Hepatocyte (in vitro differentiated cells): ENCODE measurements around the gene INTS6.

Experiments
- EZH2phosphoT487 ChIP-seq: fragments of 200-600 bp; sonication (generic); IDR thresholded peaks from one replicate; pipeline ENCODE4 v1.6.1; 2018; ENCODE audit warnings: antibody characterized with exemption, mild to moderate bottlenecking, low read depth, moderate library complexity; ENCODE audit not compliant: unreplicated experiment, severe bottlenecking
- TF ChIP-seq, protein P1 (sequence below): fragments of 200-600 bp; sonication (generic); IDR thresholded peaks from 2 replicates; pipeline ENCODE4 v1.5.1; 2016; ENCODE audit warnings: antibody characterized with exemption, mild to moderate bottlenecking; ENCODE audit not compliant: poor library complexity

DNA sequence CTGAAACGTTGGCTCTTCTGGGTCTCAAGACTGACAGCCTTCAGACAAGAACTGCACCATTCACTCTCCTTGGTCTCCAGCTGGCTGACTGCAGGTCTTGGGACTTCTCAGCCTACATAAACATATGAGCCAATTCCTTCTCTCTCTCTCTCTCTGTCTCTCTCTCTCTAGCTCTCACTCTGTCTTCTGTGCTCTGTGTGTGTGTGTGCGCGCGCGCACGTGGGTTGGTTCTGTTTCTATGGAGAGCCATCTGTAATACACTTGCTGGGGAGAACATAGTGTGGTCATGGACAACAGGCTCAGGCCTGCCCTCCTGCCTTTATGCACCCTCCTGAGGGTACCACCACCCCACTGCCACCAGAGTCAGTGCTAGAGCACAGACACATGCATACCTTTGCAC lies 127.0 kb downstream of the INTS6 start:
- TF ChIP-seq, protein P1, sequence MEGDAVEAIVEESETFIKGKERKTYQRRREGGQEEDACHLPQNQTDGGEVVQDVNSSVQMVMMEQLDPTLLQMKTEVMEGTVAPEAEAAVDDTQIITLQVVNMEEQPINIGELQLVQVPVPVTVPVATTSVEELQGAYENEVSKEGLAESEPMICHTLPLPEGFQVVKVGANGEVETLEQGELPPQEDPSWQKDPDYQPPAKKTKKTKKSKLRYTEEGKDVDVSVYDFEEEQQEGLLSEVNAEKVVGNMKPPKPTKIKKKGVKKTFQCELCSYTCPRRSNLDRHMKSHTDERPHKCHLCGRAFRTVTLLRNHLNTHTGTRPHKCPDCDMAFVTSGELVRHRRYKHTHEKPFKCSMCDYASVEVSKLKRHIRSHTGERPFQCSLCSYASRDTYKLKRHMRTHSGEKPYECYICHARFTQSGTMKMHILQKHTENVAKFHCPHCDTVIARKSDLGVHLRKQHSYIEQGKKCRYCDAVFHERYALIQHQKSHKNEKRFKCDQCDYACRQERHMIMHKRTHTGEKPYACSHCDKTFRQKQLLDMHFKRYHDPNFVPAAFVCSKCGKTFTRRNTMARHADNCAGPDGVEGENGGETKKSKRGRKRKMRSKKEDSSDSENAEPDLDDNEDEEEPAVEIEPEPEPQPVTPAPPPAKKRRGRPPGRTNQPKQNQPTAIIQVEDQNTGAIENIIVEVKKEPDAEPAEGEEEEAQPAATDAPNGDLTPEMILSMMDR = no peak
- no peak for TF ChIP-seq EZH2phosphoT487
